H1 (cell line): ENCODE results near the gene DAG1. TPM values are rescaled to one million over a fixed set of nuclear protein-coding genes. Genes with fewer than 3 reads are reported as not detected.

ENCODE experiments used
- BCL11A ChIP-seq, 2 experiments: IDR thresholded peaks; one replicate each; pipeline ENCODE4 v1.6.1; 2011; ENCODE audit warnings: low read depth in 2 of 2, low read length in 2 of 2, mild to moderate bottlenecking in 2 of 2
- KDM5A ChIP-seq: fragments of 200-600 bp; IDR thresholded peaks from 2 replicates; pipeline ENCODE4 v1.7.1; 2012; ENCODE audit warnings: mild to moderate bottlenecking, low read length, inconsistent platforms, mixed read lengths
- polyA plus RNA-seq, 7 experiments: library from polyadenylated mRNA; depleted of rRNA in 3 of 7; stranded (reverse) in 5 of 7; unstranded in 2 of 7; fragments of >200 nt in 5 of 7; fragments of 200-250 nt in 2 of 7; gene quantifications; 1 replicate in 5 of 7; 2 replicates in 1 of 7; 4 replicates in 1 of 7; pipeline versions ENCODE4 v1.2.1 to v1.2.3, GENCODE V29; 2011 to 2013; ENCODE audit warnings: missing spikeins in 2 of 7, mixed read lengths in 2 of 7
- total RNA-seq: library from RNA; stranded (reverse); fragmentation: NEBNext Ultra II Directional; extraction: Animal tissue kit (Norgen Biotek cat#: 25700); gene quantifications from 2 replicates; pipeline ENCODE4 v1.2.1, GENCODE V29; 2021

The DAG1 gene
- total and polyA plus RNA-seq, 2 of the 8 experiments (the other 6 are each of a cell fraction or from before 2014, with no cell fraction given), result 97.5 to 138 TPM

DNA sequence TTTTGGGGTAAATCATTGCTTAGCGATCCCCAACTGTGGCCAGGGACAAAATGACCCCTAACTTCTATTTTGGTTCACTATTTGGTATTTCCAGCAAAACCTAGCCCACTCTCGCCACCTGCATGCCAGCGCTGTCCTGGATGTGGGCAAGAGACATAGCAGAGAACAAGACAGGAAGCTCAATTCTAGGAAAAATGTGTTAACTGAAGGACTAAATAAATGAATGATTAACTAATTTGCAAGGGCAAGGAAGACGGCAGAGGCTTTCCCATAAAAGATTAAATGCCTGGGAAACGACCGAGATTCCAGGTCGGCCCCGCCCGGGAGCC is 41.4 kb upstream of the DAG1 start (continued):
- TF ChIP-seq BCL11A (IDR thresholded peaks at IDR 0.05; ENCODE audit: low read depth in 2 of 2, low read length in 2 of 2) (no peak), KDM5A (no peak)
